Skin of body (tissue), 2 donors: ENCODE data around the gene NDUFS5. TPM values are rescaled to one million over a fixed set of nuclear protein-coding genes. Genes with fewer than 3 reads are reported as not detected.
A peak's percentile ranks its signal among the peaks of the same experiment; 100 is the strongest.
"Not testable (repeated sequence)": the region's sequence is repeated elsewhere in the genome, so short reads cannot be mapped to it uniquely, and the experiment has no call there.

Experiments used
- DNase-seq: peaks from one replicate; lab custom pipeline; 2025; lab: John Stamatoyannopoulos, UW
- total RNA-seq: library from RNA; depleted of rRNA; stranded (reverse); fragments of >200 nt; gene quantifications from one replicate; pipeline ENCODE4 v1.2.3, GENCODE V29; 2014

Gene NDUFS5
- total RNA-seq = 299 TPM

- DNase-seq = peak; percentile 92
Measured at GRCh38 chr1:39026051-39026865, at the start of gene NDUFS5. Gene NDUFS5 (plus strand): TSS chr1:39026350. CDS start chr1:39028725, 2,375 bp downstream.

- DNase-seq = not testable (repeated sequence)
Measured at GRCh38 chr1:38977399-38978244, 48.5 kb upstream of the NDUFS5 start.

- DNase-seq = not testable (repeated sequence)
Measured at GRCh38 chr1:38978245-38978542, 48.0 kb upstream of the NDUFS5 start.

- DNase-seq = not testable (repeated sequence)
Measured at GRCh38 chr1:38979380-38979779, 46.8 kb upstream of the NDUFS5 start.

GRCh38 chr1:38989979-38990378, 36.2 kb upstream of the NDUFS5 start:
- no peak for DNase-seq

GRCh38 chr1:38990386-38990737, 35.8 kb upstream of the NDUFS5 start:
- peak; percentile 65 for DNase-seq

GRCh38 chr1:38990738-38991637, 35.2 kb upstream of the NDUFS5 start, which contains the start of gene AKIRIN1:
Gene AKIRIN1 (plus strand): TSS chr1:38991276. CDS start chr1:38991381, 105 bp downstream.
- peak; percentile 89 for DNase-seq

GRCh38 chr1:38991638-38992411, 34.3 kb upstream of the NDUFS5 start:
- no peak for DNase-seq

GRCh38 chr1:38992412-38993111, 33.6 kb upstream of the NDUFS5 start:
- DNase-seq = no peak

GRCh38 chr1:38994196-38994595, 32.0 kb upstream of the NDUFS5 start:
- no peak for DNase-seq

- DNase-seq = no peak
Measured at GRCh38 chr1:38997034-38997900, 28.9 kb upstream of the NDUFS5 start.

- DNase-seq = no peak
Measured at GRCh38 chr1:38997901-38998190, 28.3 kb upstream of the NDUFS5 start.

GRCh38 chr1:39001516-39002421, 24.4 kb upstream of the NDUFS5 start:
- no peak for DNase-seq

GRCh38 chr1:39003281-39003680, 22.9 kb upstream of the NDUFS5 start:
- DNase-seq = no peak

- DNase-seq = no peak
Measured at GRCh38 chr1:39003794-39004193, 22.4 kb upstream of the NDUFS5 start.

- no peak for DNase-seq
Measured at GRCh38 chr1:39006287-39006686, 19.9 kb upstream of the NDUFS5 start.

GRCh38 chr1:39006726-39007645, 19.2 kb upstream of the NDUFS5 start:
- DNase-seq = no peak
